PFSK-1 (cell line): ENCODE data around the gene RDH5.

Experiments
- POLR2AphosphoS5 ChIP-seq: IDR thresholded peaks from 2 replicates; pipeline ENCODE4 v1.6.1; 2012; ENCODE audit warnings: low read depth, mild to moderate bottlenecking, control low read depth, low read length, moderate library complexity
- TF ChIP-seq, protein P1 (sequence below), 2 experiments: IDR thresholded peaks; 2 replicates each; pipeline versions ENCODE4 v1.6.1 to v1.8.0; 2011 to 2012; ENCODE audit warnings: low read depth in 2 of 2, low read length in 2 of 2, control low read depth in 1 of 2, inconsistent platforms in 1 of 2, mild to moderate bottlenecking in 1 of 2, moderate library complexity in 1 of 2; ENCODE audit not compliant: insufficient read depth in 1 of 2

DNA sequence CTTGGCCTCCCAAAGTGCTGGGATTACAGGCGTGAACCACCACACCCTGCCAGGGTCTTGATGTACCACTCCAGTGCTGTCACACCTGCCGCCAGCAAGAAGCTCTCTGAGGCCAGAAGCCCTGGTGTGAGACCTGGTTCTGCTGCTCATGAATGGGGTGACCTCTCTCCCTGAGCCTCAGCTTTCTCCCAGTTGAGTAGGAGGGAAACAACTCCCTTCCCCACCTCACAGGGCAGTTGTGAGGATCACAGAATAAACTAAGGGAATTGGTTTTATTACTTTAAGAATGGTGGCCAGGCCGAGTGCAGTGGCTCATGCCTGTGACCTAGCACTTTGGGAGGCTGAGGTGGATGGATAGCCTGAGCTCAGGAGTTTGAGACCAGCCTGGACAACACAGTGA lies 14.4 kb downstream of the RDH5 start:
- TF ChIP-seq, protein P1, sequence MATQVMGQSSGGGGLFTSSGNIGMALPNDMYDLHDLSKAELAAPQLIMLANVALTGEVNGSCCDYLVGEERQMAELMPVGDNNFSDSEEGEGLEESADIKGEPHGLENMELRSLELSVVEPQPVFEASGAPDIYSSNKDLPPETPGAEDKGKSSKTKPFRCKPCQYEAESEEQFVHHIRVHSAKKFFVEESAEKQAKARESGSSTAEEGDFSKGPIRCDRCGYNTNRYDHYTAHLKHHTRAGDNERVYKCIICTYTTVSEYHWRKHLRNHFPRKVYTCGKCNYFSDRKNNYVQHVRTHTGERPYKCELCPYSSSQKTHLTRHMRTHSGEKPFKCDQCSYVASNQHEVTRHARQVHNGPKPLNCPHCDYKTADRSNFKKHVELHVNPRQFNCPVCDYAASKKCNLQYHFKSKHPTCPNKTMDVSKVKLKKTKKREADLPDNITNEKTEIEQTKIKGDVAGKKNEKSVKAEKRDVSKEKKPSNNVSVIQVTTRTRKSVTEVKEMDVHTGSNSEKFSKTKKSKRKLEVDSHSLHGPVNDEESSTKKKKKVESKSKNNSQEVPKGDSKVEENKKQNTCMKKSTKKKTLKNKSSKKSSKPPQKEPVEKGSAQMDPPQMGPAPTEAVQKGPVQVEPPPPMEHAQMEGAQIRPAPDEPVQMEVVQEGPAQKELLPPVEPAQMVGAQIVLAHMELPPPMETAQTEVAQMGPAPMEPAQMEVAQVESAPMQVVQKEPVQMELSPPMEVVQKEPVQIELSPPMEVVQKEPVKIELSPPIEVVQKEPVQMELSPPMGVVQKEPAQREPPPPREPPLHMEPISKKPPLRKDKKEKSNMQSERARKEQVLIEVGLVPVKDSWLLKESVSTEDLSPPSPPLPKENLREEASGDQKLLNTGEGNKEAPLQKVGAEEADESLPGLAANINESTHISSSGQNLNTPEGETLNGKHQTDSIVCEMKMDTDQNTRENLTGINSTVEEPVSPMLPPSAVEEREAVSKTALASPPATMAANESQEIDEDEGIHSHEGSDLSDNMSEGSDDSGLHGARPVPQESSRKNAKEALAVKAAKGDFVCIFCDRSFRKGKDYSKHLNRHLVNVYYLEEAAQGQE (IDR thresholded peaks at IDR 0.05; ENCODE audit: insufficient read depth in 1 of 2, low read depth in 2 of 2, low read length in 2 of 2): no peak
- TF ChIP-seq POLR2AphosphoS5: no peak
